GM12892 (cell line): Measurements from ENCODE around the gene DGKI.

Experiments used
- POLR2A ChIP-seq: IDR thresholded peaks from 2 replicates; pipeline ENCODE4 v1.6.1; 2011; ENCODE audit warnings: low read depth, low read length, control low read depth
- POLR2AphosphoS5 ChIP-seq: IDR thresholded peaks from 2 replicates; pipeline ENCODE4 v1.6.1; 2011; ENCODE audit warnings: low read depth, low read length, control low read depth

GRCh38 chr7:137484326-137484725 lies 362.4 kb downstream of the DGKI start:
- no peak for TF ChIP-seq POLR2A
- TF ChIP-seq POLR2AphosphoS5: no peak
